Measurements from ENCODE around the gene TPRG1.
A peak's percentile ranks its signal among the peaks of the same experiment; 100 is the strongest.

TPRG1 gene

DNA sequence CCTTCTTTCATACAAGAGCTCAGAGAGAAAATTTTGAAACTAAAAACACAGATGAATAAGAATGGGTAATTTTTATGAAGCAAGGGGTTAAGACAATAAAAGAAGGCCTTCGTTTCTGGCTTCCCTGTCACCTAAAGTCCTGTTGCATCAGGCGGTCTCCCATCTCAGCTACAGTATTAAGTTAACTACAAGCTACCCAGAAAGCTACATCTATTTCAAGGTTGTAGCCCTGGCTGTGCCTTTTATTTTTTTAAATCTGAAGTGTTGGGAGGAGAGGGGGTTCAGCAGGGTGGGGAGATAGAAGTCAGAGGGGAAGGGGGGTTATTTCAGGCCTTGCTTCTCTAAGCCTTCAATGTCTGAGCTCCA is 183.3 kb downstream of the TPRG1 start:
- DNase-seq (ENCODE audit: low read depth): no peak

DNA sequence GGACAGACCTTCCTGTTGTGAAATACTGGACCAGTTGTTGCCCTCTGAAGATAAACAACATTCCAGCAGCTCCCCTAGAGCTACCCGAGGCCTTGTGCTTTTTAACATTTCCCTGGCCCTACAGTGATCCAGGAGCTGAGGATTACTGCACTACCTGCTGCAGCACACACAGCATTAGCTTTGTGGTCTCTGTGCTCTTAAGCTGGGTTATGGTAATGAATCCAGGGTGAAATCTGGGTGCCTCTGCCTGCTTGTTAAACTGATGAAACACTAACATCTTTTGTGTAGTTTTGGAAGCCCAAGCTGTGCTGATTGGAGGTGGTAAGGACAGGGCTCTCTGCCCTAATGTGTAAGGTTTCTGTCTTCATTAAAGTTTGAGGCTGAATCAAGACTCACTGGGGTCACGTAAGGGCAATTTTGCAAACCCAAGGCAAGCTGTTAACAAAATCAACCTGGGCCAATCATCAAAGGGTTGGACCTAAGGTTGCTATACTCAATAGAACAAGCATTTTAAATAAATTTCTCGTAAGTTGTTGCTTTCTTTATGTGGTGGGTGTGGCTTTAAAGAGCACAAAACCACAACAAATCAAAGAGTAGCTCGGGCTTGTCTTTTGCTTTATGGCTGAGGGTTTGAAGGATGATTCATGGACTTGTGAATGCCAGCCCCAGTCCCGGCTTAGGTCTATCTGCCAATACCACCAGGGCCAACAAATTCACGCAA is 183.9 kb downstream of the TPRG1 start:
- peak; percentile 13 for DNase-seq (ENCODE audit: low read depth)

DNA sequence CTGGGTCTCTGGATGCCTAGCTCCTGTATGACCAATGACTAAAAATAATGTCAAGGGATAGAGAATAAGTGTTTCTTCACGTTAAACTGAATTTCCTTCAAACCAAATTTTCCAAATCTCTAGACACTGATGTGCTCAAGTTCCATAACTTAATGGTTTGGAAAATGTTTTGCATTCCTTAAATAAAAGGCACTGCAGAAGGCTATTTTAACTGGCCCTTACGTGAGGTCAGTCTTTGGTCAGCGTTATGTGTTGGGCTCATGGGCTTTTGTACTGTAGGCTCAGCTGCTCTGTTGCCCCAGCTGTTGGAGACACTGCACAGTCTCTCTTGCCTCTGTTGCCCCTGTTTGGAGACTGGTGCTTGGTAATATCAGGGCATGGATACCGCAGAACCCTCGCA is 188.5 kb downstream of the TPRG1 start:
- no peak for DNase-seq (ENCODE audit: low read depth)

DNA sequence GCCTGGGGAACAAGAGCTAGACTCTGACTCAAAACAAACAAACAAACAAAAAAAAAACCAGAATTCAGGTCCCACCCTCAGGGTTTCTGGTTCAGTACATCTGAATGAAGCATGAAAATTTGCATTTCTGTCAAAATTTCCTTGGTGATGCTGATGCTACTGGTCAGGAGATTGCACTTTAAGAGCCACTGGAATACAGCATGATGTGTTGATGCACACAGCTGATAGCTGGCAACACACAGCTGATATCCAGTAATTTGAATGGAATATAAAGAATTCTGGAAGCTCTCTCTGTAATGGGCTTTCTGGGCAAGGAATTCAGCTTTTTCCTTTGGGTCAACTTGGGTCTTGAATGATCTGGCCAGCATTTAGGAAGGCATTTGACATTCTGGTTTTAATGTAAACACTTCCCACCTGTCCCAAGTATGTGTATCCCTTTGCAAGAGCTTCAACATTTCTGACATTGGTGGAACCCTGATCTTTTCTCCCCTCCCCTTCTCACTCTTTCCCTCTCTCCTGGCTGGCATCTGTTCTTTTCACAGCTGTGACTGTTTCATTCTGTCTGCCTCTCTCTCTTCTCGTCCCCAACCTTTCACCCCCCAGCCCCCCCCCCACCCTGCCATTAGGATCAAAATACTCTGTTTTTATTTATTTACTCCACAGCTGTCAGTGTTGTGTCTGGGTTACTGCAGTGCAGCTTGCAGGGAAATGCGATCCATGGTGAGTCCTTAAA is 189.5 kb downstream of the TPRG1 start:
- DNase-seq (ENCODE audit: low read depth): no peak

DNA sequence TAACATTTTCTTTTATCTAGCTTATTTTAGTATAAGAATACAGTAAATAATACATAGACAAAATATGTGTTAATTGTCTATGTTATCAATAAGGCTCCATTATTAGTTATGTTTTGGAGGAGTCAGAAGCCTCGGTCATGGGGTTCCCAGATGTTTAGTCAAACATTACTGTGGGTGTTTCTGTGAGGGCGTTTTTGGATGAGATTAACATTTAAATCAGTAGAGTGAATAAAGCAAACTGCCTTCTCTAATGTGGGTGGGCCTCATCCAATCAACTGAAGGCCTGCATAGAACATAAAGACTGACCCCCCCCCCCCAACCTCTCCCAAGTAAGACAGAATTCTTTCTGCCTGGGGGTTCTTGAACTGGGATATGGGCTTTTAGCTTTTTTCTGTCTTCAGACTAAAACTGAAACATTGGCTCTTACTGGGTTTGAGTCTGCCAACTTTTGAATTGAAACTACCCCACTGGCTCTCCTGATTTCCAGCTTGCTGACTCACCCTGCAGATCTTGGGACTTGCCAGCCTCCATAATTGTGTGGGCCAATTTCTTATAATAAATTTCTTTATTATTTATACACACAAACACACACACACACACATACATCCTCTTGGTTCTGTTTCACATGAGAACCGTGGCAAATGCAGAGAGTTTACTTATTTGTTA is 192.0 kb downstream of the TPRG1 start:
- no peak for DNase-seq (ENCODE audit: low read depth)

DNA sequence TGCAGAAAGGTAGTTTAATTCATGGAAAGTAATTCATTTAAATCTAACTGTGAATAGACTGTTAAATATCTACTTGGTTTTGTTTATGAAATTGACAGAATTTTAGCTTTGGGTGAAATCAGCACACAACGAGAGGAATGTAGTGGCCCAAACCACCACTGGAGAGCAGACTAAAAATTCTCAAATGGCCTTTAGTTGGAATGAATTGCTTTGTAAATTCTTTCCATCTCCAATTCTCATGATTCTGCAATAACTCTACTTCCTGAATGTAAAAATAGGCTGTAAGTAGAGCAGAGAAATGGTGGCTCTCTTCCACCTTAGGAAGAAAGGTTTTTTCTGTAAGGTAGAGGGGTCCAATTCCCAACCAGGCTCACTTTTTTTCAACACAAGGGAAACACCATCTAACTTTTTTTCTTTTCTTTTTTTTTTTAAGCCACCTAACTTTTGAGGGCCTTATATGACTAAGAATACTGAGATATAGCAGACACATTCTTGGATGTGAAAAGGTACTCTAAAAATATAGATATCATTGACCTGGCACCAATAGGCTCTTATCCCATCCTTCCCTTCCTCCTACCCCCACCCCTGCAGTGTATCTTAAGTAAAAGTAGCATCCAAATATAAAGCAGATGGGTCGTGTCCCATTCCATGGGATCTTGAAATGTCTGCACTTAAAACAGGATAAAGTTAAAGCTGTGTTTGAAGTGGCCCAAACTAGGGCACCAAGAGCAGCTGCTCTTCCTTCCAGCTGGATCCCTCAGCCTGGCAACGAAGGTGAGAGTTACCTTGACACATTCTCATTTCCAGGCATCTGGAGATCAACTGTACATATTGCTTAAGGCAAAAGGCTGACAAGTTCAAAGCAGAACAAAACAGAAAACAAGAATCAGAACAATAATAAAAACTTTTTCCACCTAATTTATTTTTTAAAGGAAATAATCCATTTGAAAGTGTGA is 194.1 kb downstream of the TPRG1 start:
- DNase-seq (ENCODE audit: low read depth): no peak

DNA sequence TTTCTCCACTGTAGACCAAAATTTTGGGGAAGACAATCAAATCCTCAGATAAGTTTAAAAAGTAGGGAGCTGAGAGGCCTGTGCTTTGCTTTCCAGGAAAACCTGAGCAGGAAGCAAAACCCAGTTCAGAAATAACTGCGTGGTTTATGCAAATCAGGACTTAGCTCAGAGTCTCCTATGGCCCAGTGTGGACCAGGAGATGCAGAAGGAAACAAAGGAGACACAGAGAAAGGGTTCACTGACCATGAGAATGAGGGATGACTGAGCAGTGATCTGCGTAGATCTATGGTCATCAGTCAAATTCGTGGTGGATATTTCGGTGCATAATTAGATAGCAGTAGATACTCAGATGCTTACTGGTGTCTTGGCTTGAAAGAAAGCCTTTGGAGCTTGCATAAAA is 196.6 kb downstream of the TPRG1 start:
- DNase-seq (ENCODE audit: low read depth): no peak

DNA sequence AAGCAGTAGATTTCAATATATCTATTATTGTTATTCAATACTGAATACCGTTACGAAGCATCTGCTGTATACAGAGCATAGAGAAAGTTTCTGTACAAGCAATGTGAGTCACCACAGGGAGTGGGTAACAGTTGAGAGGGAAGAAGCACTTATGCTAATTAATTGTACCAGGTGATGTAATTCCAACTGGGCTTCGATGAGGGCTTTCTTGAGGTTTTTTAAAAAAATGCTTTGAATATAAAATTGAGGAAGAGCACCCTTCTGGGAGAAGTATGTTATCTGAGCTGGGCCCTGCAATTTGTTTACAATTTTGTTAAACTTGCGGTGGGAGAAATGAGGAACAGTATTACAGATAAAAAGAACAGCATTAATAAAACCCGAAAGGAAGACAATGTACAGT is 197.9 kb downstream of the TPRG1 start:
- no peak for DNase-seq (ENCODE audit: low read depth)

DNA sequence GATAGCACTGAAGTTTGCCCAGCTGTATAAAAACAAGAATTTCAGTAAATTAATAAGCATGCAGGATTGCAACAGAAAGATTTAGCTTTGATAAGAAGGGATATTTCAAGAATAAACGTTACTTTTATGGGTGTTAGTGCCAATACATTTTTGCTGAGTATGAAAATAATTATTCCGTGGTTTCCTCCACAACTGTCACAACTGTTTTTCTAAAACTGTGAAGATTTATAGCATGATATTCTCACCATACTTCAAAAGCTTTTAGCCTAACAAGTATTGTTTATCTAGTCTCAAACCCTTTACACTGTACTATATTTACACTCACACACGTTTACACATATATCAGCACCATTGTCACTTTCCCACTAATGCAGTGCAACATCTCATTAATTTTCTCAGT is 200.5 kb downstream of the TPRG1 start:
- DNase-seq (ENCODE audit: low read depth): no peak
